Right lobe of liver (tissue), 6 donors: ENCODE data around the gene GRIK1. TPM values are rescaled to one million over a fixed set of nuclear protein-coding genes. Genes with fewer than 3 reads are reported as not detected.

Experiments used
- ATAC-seq, 4 donors: fragments of 200-7000 bp; cut with Tn5 transposase; one replicate each; pipeline ENCODE4 v1.9.1; 2020; ENCODE audit warnings: mild to moderate bottlenecking in 4 of 4, moderate library complexity in 4 of 4
- DNase-seq, 3 donors: peaks; one replicate each; pipeline ENCODE4 v3.0.0-alpha.2; 2020
- H3K27ac ChIP-seq, 3 donors: fragments of 200-600 bp; one replicate each; pipeline ENCODE4 v1.8.0; 2022
- H3K27me3 ChIP-seq, 2 donors: fragments of 200-600 bp; one replicate each; pipeline ENCODE4 v1.8.0; 2022
- H3K36me3 ChIP-seq, 4 donors: fragments of 200-600 bp; sonication (generic) in 1 of 4; one replicate each; pipeline versions ENCODE4 v1.5.1 to v1.8.0; 2017 to 2022; ENCODE audit warnings: control low read depth in 1 of 4
- H3K4me1 ChIP-seq, 4 donors: fragments of 200-600 bp; sonication (generic) in 1 of 4; one replicate each; pipeline versions ENCODE4 v1.5.1 to v1.8.0; 2017 to 2022; ENCODE audit warnings: control low read depth in 1 of 4
- H3K4me3 ChIP-seq, 3 donors: fragments of 200-600 bp; one replicate each; pipeline ENCODE4 v1.8.0; 2022
- H3K9me3 ChIP-seq, 4 donors: fragments of 200-600 bp; sonication (generic) in 1 of 4; one replicate each; pipeline versions ENCODE4 v1.5.1 to v1.8.0; 2017 to 2022; ENCODE audit warnings: control low read depth in 1 of 4
- CTCF ChIP-seq, 4 donors: fragments of 200-600 bp in 3 of 4; fragments of 450-650 bp in 1 of 4; IDR thresholded peaks; one replicate each; pipeline versions ENCODE4 v1.5.1 to v1.8.0; 2016 to 2022; ENCODE audit warnings: antibody characterized with exemption in 4 of 4, mild to moderate bottlenecking in 2 of 4
- POLR2A ChIP-seq: fragments of 450-650 bp; IDR thresholded peaks from one replicate; pipeline ENCODE4 v1.6.1; 2017; ENCODE audit warnings: antibody characterized with exemption, mild to moderate bottlenecking
- WGBS: methylation state at CpG from one replicate; pipeline ENCODE4 v1.1.6; 2018; ENCODE audit warnings: low coverage, low lambda C conversion rate; ENCODE audit not compliant: insufficient coverage; ENCODE audit errors: missing lambda C conversion rate; 5-methylcytosine and 5-hydroxymethylcytosine counted together
- intact Hi-C, 2 donors: fragments of 100-400 bp; cut with DNase I; formaldehyde crosslinking; loops; one replicate each; pipeline versions ENCODE4 v1.11.2 to v1.14.1; 2022
- total RNA-seq, 6 experiments: library from RNA; depleted of rRNA in 2 of 6; stranded (reverse); fragments of >200 nt in 2 of 6; fragmentation: NEBNext Ultra II Directional in 3 of 6; extraction: Animal tissue kit (Norgen Biotek cat#: 25700) in 3 of 6; gene quantifications; one replicate each; pipeline versions ENCODE4 v1.1.0 to v1.2.4, GENCODE V29; 2016 to 2023
- donor health status: DM: no; HTN: yes; CAD: no.
- donor health status: DM: no; HTN: no; CAD: no.
- donor health status: DM: no; HTN: no; CAD: no.
- donor health status: DM: no; HTN: yes; CAD: no.
- donor health status: DM: no; HTN: yes; CAD: no.

GRIK1 gene
- total RNA-seq, 6 experiments from 2014 or later: not detected

DNA sequence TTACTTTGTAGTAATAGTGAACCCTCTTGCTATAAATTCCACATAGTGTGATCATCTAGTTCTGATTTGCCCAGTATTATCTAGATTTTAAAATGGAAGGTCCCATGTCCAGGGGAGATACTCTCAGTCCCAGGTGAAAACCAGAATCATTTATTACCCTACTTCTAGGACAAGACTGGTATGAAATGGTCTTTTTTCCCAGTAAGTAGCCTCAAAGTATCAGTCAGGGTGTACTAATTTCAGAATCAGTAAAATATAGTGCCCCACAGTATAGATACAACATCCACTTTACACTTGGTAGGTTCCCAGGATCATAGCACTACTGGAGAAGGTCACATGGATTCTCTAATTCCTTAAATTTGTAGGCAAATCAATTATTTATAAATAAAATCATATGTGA is 318.3 kb downstream of the GRIK1 start:
- intact Hi-C loops: no loop called here
- TF ChIP-seq CTCF (IDR thresholded peaks at IDR 0.05): no peak
- TF ChIP-seq POLR2A: no peak
- ATAC-seq (no peak), DNase-seq (no peak)
- Histone ChIP-seq H3K9me3 (no peaks in the 10 kb centered on the region), H3K27ac (no peak overlapping the region), H3K4me3 (no peak overlapping the region), H3K27me3 (no peaks in the 10 kb centered on the region), H3K4me1 (no peaks in the 10 kb centered on the region), H3K36me3 (no peaks in the 10 kb centered on the region)

GRCh38 chr21:29616209-29616751 is 323.5 kb downstream of the GRIK1 start:
- Histone ChIP-seq H3K36me3 (no peaks in the 10 kb centered on the region), H3K9me3 (no peaks in the 10 kb centered on the region), H3K4me1 (no peaks in the 10 kb centered on the region), H3K27ac (no peak overlapping the region), H3K27me3 (no peaks in the 10 kb centered on the region), H3K4me3 (no peak overlapping the region)
- no peak for DNase-seq
- intact Hi-C loops: no loop called here
- WGBS: 71% methylated on average over 6 of the region's 6 CpGs
- TF ChIP-seq CTCF (IDR thresholded peaks at IDR 0.05) (no peak), POLR2A (no peak)
- ATAC-seq: no peak

DNA sequence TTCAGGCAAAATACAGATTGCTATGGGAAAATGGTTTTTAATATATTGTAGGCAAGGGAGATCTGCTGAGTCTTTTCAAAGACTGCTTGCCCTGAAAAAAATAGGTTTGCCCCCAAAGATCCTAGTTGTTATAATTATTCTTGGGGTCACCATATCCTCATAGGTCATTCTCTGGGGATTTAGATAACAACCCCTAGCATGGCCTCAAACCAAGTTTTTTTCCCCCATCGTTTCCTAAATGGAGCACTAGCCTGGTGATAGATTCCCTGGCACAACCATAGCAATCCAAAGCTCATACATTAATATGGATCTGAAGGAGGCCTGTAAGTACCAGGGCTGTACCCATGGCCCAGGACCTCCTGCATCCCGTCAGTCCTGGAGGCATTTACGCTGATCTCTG is 325.9 kb downstream of the GRIK1 start:
- no peak for ATAC-seq
- no peak overlapping the region for H3K4me3 ChIP-seq
- 76% methylated on average over 2 of the region's 3 CpGs for WGBS

GRCh38 chr21:29613021-29613420 is 326.8 kb downstream of the GRIK1 start:
- H3K4me3 ChIP-seq: no peak overlapping the region
- ATAC-seq (no peak), DNase-seq (no peak)
- H3K27me3 ChIP-seq: no peaks in the 10 kb centered on the region
- WGBS: 55% methylated on average over 3 of the region's 3 CpGs
- H3K9me3 ChIP-seq: no peaks in the 10 kb centered on the region
- no peaks in the 10 kb centered on the region for H3K4me1 ChIP-seq
- TF ChIP-seq CTCF (IDR thresholded peaks at IDR 0.05): no peak
- no peak for TF ChIP-seq POLR2A
- H3K27ac ChIP-seq: no peak overlapping the region
- intact Hi-C loops: no loop called here
- no peaks in the 10 kb centered on the region for H3K36me3 ChIP-seq

More for the DNA sequence above, 325.9 kb downstream of the GRIK1 start:
- intact Hi-C loops: no loop called here
- H3K27ac ChIP-seq: no peak overlapping the region
- no peaks in the 10 kb centered on the region for H3K4me1 ChIP-seq
- no peaks in the 10 kb centered on the region for H3K27me3 ChIP-seq
- no peaks in the 10 kb centered on the region for H3K36me3 ChIP-seq
- TF ChIP-seq CTCF (IDR thresholded peaks at IDR 0.05): no peak
- no peak for TF ChIP-seq POLR2A
- DNase-seq: no peak
- H3K9me3 ChIP-seq: no peaks in the 10 kb centered on the region

GRCh38 chr21:29610779-29611360 is 328.9 kb downstream of the GRIK1 start:
- DNase-seq (no peak), ATAC-seq (no peak)
- no peak overlapping the region for H3K4me3 ChIP-seq
- no peaks in the 10 kb centered on the region for H3K36me3 ChIP-seq
- no peak for TF ChIP-seq CTCF (IDR thresholded peaks at IDR 0.05)
- TF ChIP-seq POLR2A: no peak
- no peaks in the 10 kb centered on the region for H3K27me3 ChIP-seq
- intact Hi-C loops: no loop called here
- no peaks in the 10 kb centered on the region for H3K9me3 ChIP-seq
- 79% methylated on average over 2 of the region's 2 CpGs for WGBS
- H3K4me1 ChIP-seq: no peaks in the 10 kb centered on the region
- H3K27ac ChIP-seq: no peak overlapping the region
